ENCODE data around the gene PRKCA. TPM values are rescaled to one million over a fixed set of nuclear protein-coding genes. Genes with fewer than 3 reads are reported as not detected.

Gene PRKCA
- total and polyA plus RNA-seq, 2 of the 13 experiments (the other 11 are each of a cell fraction or from before 2014, with no cell fraction given), result 18.5 to 21.5 TPM

GRCh38 chr17:66468241-66469087 lies 166.1 kb downstream of the PRKCA start (continued):
- TF ChIP-seq KMT2A (CRISPR knock-in tag; IDR thresholded peaks at IDR 0.05) (no peak), GZF1 (CRISPR knock-in tag; IDR thresholded peaks at IDR 0.05) (no peak), SNAPC4 (CRISPR knock-in tag; IDR thresholded peaks at IDR 0.05) (no peak), HOXA3 (CRISPR knock-in tag; IDR thresholded peaks at IDR 0.05) (no peak), ZNF12 (CRISPR knock-in tag; IDR thresholded peaks at IDR 0.05) (no peak), REL (CRISPR knock-in tag; conservative IDR thresholded peaks at IDR 0.05) (no peak), ZNF772 (CRISPR knock-in tag; IDR thresholded peaks at IDR 0.05) (no peak), ZNF792 (CRISPR knock-in tag; IDR thresholded peaks at IDR 0.05) (0 out of 2 replicates have a peak, but pooled peaks have one; percentile 10), HNRNPH1 (optimal IDR thresholded peaks at IDR 0.05; ENCODE audit: low read depth, low read length) (no peak), NR3C1 (CRISPR knock-in tag; IDR thresholded peaks at IDR 0.05) (no peak)
- TF ChIP-seq, protein P1, sequence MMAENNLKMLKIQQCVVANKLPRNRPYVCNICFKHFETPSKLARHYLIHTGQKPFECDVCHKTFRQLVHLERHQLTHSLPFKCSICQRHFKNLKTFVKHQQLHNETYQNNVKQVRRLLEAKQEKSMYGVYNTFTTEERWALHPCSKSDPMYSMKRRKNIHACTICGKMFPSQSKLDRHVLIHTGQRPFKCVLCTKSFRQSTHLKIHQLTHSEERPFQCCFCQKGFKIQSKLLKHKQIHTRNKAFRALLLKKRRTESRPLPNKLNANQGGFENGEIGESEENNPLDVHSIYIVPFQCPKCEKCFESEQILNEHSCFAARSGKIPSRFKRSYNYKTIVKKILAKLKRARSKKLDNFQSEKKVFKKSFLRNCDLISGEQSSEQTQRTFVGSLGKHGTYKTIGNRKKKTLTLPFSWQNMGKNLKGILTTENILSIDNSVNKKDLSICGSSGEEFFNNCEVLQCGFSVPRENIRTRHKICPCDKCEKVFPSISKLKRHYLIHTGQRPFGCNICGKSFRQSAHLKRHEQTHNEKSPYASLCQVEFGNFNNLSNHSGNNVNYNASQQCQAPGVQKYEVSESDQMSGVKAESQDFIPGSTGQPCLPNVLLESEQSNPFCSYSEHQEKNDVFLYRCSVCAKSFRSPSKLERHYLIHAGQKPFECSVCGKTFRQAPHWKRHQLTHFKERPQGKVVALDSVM (CRISPR knock-in tag; IDR thresholded peaks at IDR 0.05), result no peak
- TF ChIP-seq, protein P2, sequence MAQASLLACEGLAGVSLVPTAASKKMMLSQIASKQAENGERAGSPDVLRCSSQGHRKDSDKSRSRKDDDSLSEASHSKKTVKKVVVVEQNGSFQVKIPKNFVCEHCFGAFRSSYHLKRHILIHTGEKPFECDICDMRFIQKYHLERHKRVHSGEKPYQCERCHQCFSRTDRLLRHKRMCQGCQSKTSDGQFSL (CRISPR knock-in tag; IDR thresholded peaks at IDR 0.05), result no peak
- TF ChIP-seq, protein P3, sequence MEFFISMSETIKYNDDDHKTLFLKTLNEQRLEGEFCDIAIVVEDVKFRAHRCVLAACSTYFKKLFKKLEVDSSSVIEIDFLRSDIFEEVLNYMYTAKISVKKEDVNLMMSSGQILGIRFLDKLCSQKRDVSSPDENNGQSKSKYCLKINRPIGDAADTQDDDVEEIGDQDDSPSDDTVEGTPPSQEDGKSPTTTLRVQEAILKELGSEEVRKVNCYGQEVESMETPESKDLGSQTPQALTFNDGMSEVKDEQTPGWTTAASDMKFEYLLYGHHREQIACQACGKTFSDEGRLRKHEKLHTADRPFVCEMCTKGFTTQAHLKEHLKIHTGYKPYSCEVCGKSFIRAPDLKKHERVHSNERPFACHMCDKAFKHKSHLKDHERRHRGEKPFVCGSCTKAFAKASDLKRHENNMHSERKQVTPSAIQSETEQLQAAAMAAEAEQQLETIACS (CRISPR knock-in tag; IDR thresholded peaks at IDR 0.05), result no peak

All from HepG2 (cell line).